ENCODE measurements around the gene HOXB3. TPM values are rescaled to one million over a fixed set of nuclear protein-coding genes. Genes with fewer than 3 reads are reported as not detected.

HOXB3 gene
- total RNA-seq, 4 donors from 2014 or later: 1.3 to 5.5 (median 2.2) TPM

GRCh38 chr17:48594538-48595277 is 4.7 kb upstream of the HOXB3 start:
- Histone ChIP-seq H3K27me3 (peaks cover 69 to 94% (median 87%) of the 10 kb centered on the region in 3 donors), H3K4me1 (peaks cover 3 to 25% of the 10 kb centered on the region in 2 donors), H3K9me3 (no peaks in the 10 kb centered on the region), H3K36me3 (no peaks in the 10 kb centered on the region), H3K4me3 (no peak overlapping the region), H3K27ac (peak overlapping the region in 2 of 4 donors; percentile 2 to 47)
- DNase-seq (no peak), ATAC-seq (no peak)
- in situ Hi-C loops (cut with MboI; ENCODE audit: low sequenced_read_pairs in 4 of 4) (loop anchor here in 3 of 4 donors (10.0 kb wide), 2 partner anchors 250 to 260 kb away; no protein-coding TSS in a partner anchor), intact Hi-C loops (cut with DNase I; ENCODE audit: low total_unique reads) (loop anchor here (5.0 kb wide), 1 partner anchor 242 kb away; no protein-coding TSS in a partner anchor)
- no peak for TF ChIP-seq POLR2A (IDR thresholded peaks at IDR 0.05)
- TF ChIP-seq, protein P1, sequence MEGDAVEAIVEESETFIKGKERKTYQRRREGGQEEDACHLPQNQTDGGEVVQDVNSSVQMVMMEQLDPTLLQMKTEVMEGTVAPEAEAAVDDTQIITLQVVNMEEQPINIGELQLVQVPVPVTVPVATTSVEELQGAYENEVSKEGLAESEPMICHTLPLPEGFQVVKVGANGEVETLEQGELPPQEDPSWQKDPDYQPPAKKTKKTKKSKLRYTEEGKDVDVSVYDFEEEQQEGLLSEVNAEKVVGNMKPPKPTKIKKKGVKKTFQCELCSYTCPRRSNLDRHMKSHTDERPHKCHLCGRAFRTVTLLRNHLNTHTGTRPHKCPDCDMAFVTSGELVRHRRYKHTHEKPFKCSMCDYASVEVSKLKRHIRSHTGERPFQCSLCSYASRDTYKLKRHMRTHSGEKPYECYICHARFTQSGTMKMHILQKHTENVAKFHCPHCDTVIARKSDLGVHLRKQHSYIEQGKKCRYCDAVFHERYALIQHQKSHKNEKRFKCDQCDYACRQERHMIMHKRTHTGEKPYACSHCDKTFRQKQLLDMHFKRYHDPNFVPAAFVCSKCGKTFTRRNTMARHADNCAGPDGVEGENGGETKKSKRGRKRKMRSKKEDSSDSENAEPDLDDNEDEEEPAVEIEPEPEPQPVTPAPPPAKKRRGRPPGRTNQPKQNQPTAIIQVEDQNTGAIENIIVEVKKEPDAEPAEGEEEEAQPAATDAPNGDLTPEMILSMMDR (IDR thresholded peaks at IDR 0.05 in 4 of 5, conservative IDR thresholded peaks at IDR 0.05 in 1 of 5): no peak

GRCh38 chr17:48593840-48594537 is 3.9 kb upstream of the HOXB3 start:
- no peaks in the 10 kb centered on the region for H3K9me3 ChIP-seq
- H3K36me3 ChIP-seq: no peaks in the 10 kb centered on the region
- peaks cover 3 to 25% of the 10 kb centered on the region in 2 donors for H3K4me1 ChIP-seq
- H3K27ac ChIP-seq: peak overlapping the region in 2 of 4 donors; percentile 2 to 47
- DNase-seq (peak in 1 of 2 donors; percentile 53), ATAC-seq (peak; percentile 32 to 65)
- peak overlapping the region; percentile 44 to 50 (median 49) for H3K4me3 ChIP-seq
- in situ Hi-C loops (cut with MboI; ENCODE audit: low sequenced_read_pairs in 4 of 4): loop anchor here in 3 of 4 donors (10.0 kb wide), 2 partner anchors 249 to 259 kb away; no protein-coding TSS in a partner anchor
- TF ChIP-seq, protein P1 (IDR thresholded peaks at IDR 0.05 in 4 of 5, conservative IDR thresholded peaks at IDR 0.05 in 1 of 5): peak; percentile 73 to 94 (median 82)
- TF ChIP-seq POLR2A (IDR thresholded peaks at IDR 0.05): no peak
- intact Hi-C loops (cut with DNase I; ENCODE audit: low total_unique reads): loop anchor here (5.0 kb wide), 1 partner anchor 242 kb away; no protein-coding TSS in a partner anchor
- peaks cover 67 to 89% (median 80%) of the 10 kb centered on the region in 3 donors for H3K27me3 ChIP-seq

DNA sequence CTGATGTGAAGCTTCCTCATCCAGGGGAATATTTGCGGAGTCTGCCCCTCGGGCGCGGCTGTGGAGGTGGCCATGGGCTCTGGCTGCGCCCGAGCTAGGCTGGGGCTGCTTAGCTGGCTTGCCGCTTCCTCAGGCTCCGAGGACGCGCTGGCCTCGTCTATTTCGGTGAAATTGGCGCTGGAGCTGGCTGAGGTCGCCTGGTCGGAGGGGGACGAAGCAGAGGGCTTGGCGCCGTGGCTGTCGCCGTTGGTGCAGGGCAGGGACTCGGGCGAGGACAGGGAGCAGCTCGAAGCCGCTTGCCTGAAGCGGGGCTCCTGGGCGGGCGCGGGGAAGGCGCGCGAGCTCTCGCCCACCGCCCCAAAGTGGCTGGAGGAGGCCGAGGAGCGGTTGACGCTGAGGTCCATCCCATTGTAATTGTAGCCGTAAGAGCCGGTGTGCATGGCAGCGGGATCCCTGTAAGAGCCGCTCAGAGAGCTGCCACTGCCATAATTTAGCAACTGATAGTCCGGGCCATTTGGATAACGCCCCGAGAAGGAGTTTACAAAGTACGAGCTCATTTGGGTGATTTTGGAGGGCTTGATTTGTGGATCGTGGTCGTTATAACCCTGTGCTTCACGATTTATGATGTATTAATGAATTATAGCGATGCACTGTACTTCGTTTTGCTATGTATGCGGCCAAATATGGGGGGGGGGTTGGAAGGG is 3.2 kb upstream of the HOXB3 start, which contains the start of gene HOXB5:
Gene HOXB5 (minus strand): TSS at position 654 of the 704 bp plus-strand sequence. CDS start 97 bp downstream, at position 557.
- in situ Hi-C loops (cut with MboI; ENCODE audit: low sequenced_read_pairs in 4 of 4): loop anchor here in 3 of 4 donors (10.0 kb wide), 2 partner anchors 248 to 258 kb away; no protein-coding TSS in a partner anchor
- ATAC-seq (no peak), DNase-seq (no peak)
- Histone ChIP-seq H3K4me1 (peaks cover 3 to 25% of the 10 kb centered on the region in 2 donors), H3K36me3 (no peaks in the 10 kb centered on the region), H3K27me3 (peaks cover 60 to 87% (median 72%) of the 10 kb centered on the region in 3 donors), H3K9me3 (no peaks in the 10 kb centered on the region), H3K4me3 (peak within 1 kb of the TSS; percentile 44 to 50 (median 49)), H3K27ac (peak within 1 kb of the TSS in 2 of 4 donors; percentile 2 to 47)
- TF ChIP-seq POLR2A (IDR thresholded peaks at IDR 0.05): no peak
- TF ChIP-seq, protein P1 (IDR thresholded peaks at IDR 0.05 in 4 of 5, conservative IDR thresholded peaks at IDR 0.05 in 1 of 5): no peak
- intact Hi-C loops (cut with DNase I; ENCODE audit: low total_unique reads): loop anchor here (5.0 kb wide), 1 partner anchor 241 kb away; no protein-coding TSS in a partner anchor

DNA sequence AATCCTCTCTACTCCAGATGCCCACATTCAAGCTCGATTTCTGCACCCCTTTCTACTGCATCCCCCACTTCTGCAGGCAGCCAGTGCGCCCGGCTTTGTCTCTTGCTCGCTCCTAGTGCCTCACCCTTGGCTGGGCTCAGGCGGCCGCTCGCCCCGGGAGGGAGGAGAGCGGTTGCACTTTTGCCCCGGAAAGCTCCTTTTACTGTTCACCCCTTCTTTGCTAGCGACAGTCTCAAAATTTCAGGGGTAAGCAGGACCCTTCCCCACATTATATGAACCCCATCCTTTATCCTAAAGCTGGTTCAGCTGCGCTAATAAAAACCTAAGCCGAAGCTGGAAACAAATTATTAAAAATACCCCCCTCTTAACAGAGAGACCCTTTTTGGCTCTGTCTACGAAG is 2.5 kb upstream of the HOXB3 start:
- intact Hi-C loops (cut with DNase I; ENCODE audit: low total_unique reads) (loop anchor here (5.0 kb wide), 1 partner anchor 240 kb away; no protein-coding TSS in a partner anchor), in situ Hi-C loops (cut with MboI; ENCODE audit: low sequenced_read_pairs in 4 of 4) (loop anchor here in 3 of 4 donors (10.0 kb wide), 2 partner anchors 248 to 258 kb away; no protein-coding TSS in a partner anchor)
- peak overlapping the region in 1 of 4 donors; percentile 48 for H3K4me3 ChIP-seq

More for the DNA sequence above, 2.5 kb upstream of the HOXB3 start:
- Histone ChIP-seq H3K9me3 (no peaks in the 10 kb centered on the region), H3K4me1 (peaks cover 0 to 19% of the 10 kb centered on the region in 2 donors), H3K36me3 (no peaks in the 10 kb centered on the region), H3K27ac (no peak overlapping the region), H3K27me3 (peaks cover 53 to 87% (median 69%) of the 10 kb centered on the region in 3 donors)
- no peak for ATAC-seq
- DNase-seq: no peak
- TF ChIP-seq POLR2A (IDR thresholded peaks at IDR 0.05): no peak
- TF ChIP-seq, protein P1 (IDR thresholded peaks at IDR 0.05 in 4 of 5, conservative IDR thresholded peaks at IDR 0.05 in 1 of 5): no peak

Measured in gastrocnemius medialis (tissue), 4 donors.